HG02798 (cell line): Measurements from ENCODE around the gene PDE11A.

Experiments
- ATAC-seq: cut with Tn5 transposase; IDR thresholded peaks from one replicate; pipeline ENCODE4 v1.9.1; 2021; ENCODE audit warnings: mild to moderate bottlenecking; ENCODE audit not compliant: unreplicated experiment, poor library complexity

Gene PDE11A

DNA sequence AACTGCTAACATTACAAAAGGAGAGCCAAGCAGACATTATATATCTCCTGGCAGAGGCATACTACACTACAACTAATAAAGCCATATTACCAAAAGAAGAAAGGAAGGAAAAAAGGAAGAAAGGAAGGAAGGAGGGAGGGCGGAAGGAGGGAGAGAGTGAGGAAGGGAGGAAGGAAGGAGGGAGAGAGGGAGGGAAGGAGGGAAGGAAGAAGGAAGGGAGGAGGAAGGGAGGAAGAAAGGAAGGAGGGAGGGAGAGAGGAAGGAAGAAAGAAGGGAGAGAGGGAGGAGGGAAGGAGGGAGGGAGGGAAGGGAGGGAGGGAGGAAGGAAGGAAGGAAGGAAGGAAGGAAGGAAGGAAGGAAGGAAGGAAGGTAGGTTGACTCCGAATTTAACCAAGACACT, 133.4 kb downstream of the PDE11A start:
- ATAC-seq: no peak

DNA sequence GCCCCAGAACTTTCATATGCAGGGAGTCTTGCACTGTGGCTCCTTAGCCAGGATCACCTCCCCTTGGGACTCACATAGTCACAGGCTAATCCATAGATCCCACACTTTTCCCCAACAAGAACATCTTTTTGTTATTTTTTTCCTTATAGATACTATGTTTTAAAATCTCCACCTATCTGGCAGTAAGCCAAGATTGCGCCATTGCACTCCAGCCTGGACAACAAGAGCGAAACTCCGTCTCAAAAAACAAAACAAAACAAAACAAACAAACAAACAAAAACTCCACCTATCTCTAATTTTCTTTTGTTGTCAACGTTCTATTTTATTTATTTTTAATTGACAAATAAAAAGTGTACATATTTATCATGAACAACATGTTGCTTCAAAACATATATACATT, 141.7 kb downstream of the PDE11A start:
- no peak for ATAC-seq

DNA sequence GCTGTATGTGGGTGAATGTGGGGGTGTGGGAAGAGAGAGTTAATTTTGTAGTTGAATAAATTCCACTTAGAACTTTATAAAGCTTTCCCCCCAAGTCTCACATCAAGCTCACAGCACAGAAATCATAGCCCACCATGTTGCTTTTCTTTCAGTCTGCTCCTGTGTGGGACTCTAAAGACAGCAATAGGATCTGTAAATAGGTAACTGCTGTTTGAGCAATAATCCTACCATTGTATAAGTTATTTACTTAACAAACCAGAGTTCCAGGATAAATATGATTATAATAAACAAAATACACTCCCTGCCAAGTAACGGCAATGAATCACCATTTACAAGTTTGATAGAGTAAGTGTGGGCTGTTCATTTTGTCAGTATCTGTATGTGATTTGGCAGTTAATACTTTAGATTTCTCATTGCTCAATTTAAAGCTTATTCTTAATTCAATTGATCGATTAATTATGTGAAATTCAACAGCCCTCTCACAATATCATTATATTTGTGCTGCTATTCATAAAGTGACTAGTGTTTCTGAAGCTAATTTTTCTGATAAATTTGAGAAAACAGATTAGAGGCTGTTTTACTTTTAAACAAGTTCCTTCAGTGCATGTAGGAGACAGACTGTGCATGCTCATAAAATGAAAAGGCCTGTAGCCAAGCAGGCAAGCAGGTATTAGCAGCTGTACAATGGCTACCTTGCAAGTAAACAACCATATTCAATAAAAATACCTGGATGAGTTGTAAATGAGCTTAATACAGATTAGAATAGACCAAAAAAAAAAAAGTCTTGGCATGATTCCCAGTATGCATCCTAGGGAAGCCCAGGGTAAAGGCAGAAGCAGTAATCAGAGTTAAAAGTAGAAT, 142.7 kb downstream of the PDE11A start:
- ATAC-seq: no peak

DNA sequence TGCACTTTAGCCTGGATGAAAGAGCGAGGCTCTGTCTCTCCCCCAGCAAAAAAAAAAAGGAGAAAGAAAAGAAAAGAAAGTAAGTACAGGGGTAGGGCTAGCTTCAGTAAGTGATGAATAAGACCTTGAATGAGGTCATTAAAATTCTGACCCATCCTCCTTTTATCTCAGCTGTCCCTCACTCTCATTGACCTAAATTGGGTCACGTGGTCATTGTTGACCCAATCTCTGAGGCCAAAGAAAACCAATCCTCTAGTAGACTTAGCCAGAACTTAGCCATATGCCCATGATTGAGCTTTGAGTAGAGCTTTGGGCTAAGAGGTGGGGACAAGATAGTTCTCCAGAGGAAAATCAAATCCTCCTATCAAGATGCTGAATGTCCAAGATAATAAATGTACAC, 149.3 kb downstream of the PDE11A start:
- no peak for ATAC-seq

DNA sequence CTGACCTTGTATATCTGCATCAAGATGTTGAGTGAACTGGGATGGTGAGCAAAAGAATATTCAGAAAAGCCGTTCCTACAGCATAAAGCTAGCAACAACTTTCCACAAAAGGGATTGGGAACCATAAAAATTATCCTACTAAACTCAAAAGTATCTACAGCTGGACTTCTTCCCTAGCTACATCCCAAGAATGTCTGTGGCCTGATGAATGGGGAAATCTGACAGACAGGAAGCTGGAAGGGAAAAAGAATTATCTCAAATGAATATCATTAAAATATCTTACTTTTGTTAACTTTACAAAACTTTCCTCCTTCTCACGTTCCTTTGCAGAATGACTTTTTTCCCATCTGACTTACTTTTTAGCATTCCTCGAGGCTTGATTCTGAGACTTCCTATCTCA, 150.9 kb downstream of the PDE11A start:
- ATAC-seq: no peak

DNA sequence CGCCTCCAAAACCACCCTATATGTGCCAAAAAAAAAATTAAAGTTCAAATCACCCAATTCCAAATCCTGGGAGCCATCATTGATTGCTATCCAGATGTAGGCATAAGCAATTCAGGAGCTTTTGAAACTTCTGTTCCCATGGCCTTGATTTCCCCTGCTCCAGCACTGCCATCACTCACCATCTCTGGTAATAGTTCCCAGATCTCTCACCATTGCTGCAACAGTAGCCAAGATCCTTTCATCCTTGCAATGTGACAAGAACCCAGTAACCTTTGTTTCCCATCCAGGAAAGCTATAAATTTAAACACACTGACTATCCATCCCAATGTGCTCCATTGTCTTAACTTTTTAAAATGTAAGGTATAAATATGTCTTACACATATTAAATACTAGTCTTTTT, 155.4 kb downstream of the PDE11A start:
- ATAC-seq: no peak

DNA sequence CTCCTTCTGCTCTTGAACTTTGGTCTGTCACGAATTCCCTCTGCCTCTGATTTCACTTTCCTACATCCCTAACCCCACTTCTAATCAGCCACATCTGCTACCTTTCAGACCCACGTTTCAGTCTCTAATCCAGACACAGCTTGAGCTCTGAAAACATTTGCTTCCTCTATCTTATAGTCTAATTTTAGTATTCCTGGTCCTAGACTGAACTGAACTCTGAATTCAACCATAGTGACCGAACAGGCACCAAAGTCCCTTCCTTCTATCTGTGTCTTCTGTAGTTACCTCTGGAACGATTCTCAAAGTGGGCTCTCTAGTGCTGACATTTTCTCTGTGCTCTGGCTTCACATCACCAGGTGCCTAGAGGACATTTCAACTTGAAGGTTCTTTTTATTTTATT, 156.2 kb downstream of the PDE11A start:
- ATAC-seq: no peak

DNA sequence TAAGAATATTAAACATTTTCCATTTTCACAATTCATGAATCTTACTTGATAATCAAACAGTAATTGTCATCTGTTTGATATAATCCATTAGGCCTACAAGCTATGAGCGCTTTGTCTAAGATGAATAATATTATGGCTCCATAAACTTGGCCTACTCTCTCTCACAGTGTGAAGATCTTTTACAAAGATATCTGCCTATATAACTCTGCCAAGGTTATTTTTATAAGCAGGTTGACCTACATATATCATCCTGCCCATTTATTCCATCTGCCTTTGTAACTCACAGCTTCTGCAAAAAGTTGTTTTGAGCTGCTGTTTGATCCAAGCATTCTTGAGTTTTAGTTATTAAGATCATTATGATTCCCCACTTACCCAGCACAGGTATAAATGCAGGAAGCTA, 158.3 kb downstream of the PDE11A start:
- ATAC-seq: no peak

DNA sequence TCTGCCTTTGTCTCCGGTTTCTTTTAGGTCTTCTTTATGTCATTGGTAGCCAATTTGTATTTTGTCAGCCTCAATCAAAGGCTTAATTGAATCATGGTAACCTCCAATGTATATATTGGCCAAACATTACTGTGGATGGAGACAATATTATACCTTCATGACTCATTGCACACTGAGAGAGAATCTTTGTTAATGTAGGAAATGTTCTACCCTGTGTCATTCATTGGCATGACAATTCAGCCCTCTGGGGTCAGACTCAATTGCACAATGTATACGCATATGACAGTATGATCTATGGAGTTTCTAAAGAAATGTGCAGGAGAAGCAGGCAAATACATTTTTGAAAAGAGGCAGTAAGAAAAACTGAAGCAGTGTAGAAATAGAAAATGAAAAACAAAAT, 162.6 kb downstream of the PDE11A start:
- no peak for ATAC-seq

DNA sequence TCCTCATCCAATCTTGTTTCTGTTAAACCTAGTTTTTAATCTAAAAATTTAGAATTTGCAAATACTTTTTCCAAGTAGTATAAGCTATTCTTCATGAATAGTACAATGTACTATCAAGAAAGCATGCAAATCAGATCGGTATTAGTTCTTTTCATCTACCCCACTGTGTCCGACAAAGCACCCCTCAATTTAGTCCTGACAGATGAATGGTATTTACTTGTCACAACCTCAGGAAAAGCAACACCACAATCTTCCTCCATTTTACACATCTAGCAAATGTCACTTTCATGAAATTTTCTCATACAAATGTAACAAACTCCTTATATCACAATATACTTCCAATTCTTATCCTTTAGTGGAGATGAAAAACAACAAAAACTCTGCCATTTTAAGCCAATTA, 163.8 kb downstream of the PDE11A start:
- no peak for ATAC-seq

DNA sequence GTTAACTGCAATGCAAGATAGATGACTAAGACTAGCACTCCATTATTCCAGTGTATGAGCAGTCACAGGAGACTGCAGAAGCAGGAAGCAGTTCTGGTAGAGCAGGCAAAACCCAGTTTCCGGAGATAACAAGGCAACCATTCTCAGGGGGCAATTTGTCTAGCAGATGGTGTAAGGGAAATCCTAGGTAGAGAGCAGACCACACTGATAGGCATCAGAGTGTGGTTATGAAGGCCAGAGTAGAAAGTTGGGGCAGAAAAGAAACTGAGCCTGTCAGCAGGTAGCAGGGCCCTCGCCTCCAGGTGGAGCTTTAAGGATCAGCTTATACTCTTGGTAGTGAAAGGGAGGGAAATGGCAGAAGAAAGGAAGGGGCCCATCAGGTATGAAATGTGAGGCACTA, 164.4 kb downstream of the PDE11A start:
- ATAC-seq: no peak

DNA sequence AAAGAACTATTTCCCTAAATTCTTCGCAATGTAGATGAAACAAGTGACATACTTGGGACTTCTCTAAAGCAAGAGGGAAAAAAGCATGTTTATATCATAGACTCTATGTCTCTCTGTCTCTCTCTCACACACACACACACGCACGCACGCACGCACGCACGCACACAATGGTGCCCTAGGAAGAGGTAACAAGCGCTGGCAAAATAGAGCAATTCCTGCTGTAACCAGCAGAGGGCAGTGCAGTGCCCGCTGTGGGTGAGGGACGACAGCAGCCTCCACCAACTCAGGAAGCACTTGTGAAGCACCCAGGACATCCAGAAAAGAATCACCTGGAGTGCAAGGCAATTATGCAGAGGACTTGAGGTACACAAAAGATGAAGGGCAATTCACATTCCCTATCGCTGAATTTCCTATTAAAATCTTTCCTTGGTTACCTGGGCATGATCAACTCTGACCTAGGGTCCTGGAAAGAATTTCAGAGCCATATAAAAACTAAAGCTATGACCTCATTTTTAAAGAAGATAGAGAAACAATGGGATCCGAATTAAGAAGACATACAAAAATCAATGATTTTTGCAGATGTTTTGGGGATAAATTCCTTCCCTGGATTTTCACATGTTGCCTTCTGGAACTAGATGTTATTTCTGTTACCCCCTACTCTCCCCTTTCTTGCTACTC, 166.4 kb downstream of the PDE11A start:
- peak; percentile 95 for ATAC-seq

DNA sequence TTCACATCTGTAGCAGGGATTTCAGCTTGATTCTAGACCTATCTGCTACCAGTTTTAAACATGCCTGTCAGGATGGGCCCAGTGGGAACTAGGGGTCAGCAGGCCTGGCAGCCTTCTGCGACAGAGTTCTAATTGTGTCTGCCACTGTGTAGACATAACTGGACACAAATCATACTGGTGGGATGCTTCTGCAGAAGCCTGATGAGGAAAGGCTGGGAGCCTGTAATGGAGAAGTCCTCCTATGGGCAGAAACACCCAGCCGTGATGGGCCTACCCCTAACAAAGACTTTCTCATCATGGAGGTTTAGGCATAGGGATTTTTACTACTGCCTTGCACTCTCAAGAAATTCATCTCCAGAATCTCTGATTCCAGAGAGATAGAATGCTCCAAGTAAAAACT, 166.9 kb downstream of the PDE11A start:
- no peak for ATAC-seq

DNA sequence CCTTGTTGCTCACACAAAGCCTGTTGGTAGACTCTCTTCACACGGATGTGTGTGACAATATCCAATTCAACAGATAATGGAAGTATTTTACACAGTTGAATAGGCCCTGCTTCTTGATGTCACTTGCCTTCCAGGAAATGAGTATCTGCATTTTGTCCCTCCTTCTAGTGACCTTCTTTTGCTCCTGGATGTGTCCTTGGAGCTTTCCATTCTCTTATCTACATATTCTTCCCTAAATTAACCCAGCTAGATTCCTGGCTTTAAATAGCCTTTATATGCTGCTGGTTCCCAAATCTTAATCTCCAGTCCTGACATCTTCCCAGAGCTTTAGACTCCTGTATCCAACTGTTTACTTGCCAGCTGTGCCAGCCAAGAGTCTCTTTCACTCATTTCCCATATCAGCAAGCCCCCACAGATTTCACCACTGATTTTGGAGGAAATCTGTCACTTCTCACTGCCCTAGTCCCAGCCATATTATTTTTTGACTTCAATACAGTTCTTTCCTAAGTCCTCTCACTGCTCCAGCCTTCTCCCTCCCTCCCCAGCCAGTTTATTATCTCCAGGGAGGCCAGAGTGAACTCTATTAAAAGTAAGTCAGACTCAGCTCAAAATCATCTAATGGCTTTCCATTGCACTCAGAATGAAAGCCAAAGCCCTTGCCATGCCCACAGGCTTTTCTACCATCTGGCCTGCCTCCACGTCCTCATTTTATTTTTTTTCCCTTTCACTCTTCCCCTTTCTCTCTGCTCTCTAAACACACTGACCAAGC, 170.0 kb downstream of the PDE11A start:
- no peak for ATAC-seq

DNA sequence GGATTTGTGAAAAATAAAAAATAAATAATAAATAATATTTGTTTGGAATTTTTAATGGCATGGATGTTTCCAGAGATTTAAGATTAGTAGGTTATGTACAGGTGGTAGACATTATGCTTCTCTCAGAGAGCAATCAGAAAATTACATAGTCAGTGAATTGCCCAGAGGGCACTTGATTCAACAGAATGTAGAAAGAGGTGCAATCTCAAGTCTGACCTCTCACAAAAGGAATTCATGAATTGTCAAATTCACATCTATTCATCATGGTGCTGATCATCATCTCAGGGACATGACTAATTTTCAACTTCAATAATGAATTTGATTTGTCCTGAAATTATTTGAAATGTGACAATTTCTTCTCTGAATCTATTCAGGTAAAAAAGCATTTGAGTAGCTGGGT, 172.5 kb downstream of the PDE11A start:
- no peak for ATAC-seq

DNA sequence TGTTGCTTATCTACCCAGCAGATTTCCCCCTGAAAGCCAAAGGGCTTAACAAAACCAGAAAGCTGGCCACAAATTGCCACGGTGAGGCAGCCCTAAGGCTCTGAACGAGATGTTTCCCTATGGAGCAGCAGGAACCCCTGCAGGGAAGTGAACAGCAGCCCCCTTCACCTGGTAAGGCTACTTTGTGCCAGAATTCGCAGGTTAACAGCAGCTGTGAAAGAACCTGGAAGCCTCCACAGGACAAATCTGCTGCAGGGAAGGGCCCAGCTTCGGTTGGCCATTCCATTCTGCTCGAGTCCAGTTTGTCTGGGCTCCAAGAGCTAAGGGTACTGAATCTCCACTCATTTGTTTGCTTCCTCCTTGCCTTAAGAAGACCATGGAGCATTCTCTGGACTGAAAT, 175.3 kb downstream of the PDE11A start:
- no peak for ATAC-seq

DNA sequence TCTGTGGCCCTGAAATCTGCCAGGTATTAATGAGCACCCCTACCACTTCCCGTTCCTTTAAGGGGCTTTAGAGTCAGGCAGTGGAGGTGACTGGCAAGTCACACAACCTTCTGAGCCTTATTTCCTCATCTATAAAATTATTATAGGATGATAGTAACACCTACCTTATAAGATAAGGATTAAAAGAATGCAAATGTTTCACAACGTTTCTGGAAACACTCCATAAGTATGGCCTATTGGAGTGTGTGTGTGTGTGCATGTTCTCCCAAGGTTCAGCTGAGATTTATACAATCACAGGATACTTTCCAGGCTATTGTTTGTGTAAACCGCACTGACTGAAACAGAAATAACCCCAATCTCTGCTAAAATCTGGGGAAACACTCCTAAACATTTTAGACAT, 176.0 kb downstream of the PDE11A start:
- ATAC-seq: no peak

DNA sequence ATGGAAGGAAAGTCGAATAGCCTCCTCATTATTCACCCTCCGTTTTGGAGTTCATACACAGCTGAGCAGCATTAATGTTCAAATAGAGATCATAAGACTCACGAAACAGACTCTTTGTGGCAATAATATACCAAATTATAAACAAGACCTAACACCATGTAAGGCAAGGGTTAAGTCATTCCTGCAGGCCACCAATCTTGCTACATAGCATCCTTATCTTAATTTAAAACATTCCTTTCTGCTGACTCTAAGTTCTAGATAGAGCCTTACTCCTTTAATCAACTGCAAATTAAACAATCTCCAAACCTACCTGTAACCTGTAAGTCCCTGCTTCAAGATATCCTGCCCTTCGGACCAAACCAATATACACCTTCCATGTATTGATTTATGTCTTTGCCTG, 178.0 kb downstream of the PDE11A start:
- no peak for ATAC-seq

DNA sequence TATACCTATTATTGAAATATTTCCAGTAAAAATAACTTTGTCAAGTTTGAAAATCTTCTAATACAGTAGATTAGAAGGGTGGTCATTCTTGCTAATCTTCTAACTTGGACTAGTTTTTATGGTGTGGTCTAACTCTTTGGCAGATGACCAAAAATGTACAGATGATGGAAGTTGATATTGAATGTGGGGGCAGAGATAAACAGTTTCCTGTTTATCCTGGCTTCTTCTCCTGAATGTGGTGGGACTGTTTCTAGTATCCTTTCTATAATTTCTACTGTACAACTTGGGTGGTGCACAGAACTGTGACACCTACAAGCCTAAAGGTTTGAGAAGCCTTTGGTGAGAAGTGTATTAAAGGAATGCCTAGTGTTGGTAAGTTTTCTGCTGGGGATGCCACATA, 178.7 kb downstream of the PDE11A start:
- ATAC-seq: no peak

DNA sequence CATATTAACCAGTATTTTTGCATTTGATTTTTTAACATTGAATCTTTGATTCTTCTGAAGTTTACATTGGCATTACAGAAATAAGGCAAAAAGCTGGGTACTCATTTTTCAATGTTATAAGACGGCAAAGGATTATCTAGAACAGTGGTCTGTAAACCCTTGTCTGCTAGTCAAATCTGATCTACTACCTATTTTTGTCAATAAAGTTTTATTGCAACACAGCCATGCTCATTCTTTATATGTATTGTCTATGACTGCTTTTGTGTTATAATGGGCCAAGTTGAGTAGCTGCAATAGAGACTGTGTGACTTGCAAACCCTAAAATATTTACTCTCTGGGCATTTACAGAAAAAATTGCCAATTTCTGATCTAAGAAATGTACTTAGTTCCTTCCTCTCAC, 181.0 kb downstream of the PDE11A start:
- ATAC-seq: no peak

DNA sequence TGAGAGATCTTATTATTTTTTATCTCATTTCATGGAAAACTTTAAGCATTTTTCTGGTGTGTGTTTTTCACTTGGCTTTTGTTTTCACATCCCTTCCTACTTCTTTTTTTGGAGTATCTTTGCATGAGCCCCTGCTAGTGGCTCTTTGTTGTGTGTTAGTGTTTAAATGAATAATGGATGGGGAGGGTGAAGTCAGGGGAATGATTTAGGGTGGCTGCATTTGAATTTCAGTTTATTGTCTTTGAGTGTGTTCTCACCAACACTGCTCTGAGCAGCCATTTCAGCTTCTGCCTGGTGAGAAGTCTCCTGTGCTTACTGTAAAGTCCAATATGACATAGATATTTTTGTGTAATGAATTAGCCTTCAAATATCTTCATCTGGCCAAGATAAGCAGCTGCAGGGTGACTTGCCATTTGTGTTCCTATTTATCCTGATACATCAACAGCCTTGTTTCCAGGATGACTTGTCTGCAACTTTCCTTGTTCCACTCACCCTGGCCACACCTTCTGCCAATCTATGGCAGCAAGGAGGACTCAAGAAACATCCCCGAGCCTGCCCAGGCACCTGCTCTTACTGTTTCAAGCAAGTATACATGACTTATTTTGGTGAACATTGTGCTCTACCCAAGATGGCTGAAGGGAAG, 182.6 kb downstream of the PDE11A start:
- no peak for ATAC-seq
